Small intestine (tissue), 7 donors: ENCODE data around the gene CEP104. TPM values are rescaled to one million over a fixed set of nuclear protein-coding genes. Genes with fewer than 3 reads are reported as not detected.
A peak's percentile ranks its signal among the peaks of the same experiment; 100 is the strongest.

Source experiments
- DNase-seq, 2 donors: peaks; one replicate each; pipeline versions ENCODE4 v3.0.0 to v3.0.0-alpha.2; 2013
- FAIRE-seq: peaks from 2 replicates; lab custom pipeline; 2012; peaks lifted over from hg19 to GRCh38; lab: Jason Lieb, UNC
- H3K27ac ChIP-seq, 3 donors: one replicate each; pipeline ENCODE4 v1.5.1; 2013; ENCODE audit warnings: low read length in 2 of 3, mild to moderate bottlenecking in 2 of 3, control low read depth in 1 of 3, inconsistent platforms in 1 of 3, low read depth in 1 of 3, moderate library complexity in 1 of 3
- H3K27me3 ChIP-seq, 3 donors: one replicate each; pipeline ENCODE4 v1.6.1; 2013; ENCODE audit warnings: low read length in 3 of 3, inconsistent platforms in 1 of 3; ENCODE audit not compliant: control insufficient read depth in 3 of 3, insufficient read depth in 3 of 3
- H3K36me3 ChIP-seq, 3 donors: one replicate each; pipeline ENCODE4 v1.6.1; 2013; ENCODE audit warnings: low read length in 3 of 3, inconsistent platforms in 1 of 3, low read depth in 1 of 3, mild to moderate bottlenecking in 1 of 3, moderate library complexity in 1 of 3; ENCODE audit not compliant: control insufficient read depth in 3 of 3, insufficient read depth in 2 of 3
- H3K4me1 ChIP-seq, 3 donors: one replicate each; pipeline ENCODE4 v1.6.1; 2013; ENCODE audit warnings: low read length in 2 of 3, inconsistent platforms in 1 of 3, low read depth in 1 of 3, mild to moderate bottlenecking in 1 of 3, moderate library complexity in 1 of 3; ENCODE audit not compliant: control insufficient read depth in 3 of 3, insufficient read depth in 2 of 3
- H3K4me3 ChIP-seq, 3 donors: one replicate each; pipeline ENCODE4 v1.5.1; 2013; ENCODE audit warnings: low read length in 3 of 3, control low read depth in 1 of 3, inconsistent platforms in 1 of 3, low read depth in 1 of 3, mild to moderate bottlenecking in 1 of 3, moderate library complexity in 1 of 3
- H3K9me3 ChIP-seq, 2 donors: one replicate each; pipeline ENCODE4 v1.6.1; 2013; ENCODE audit warnings: low read depth in 1 of 2, low read length in 1 of 2; ENCODE audit not compliant: control insufficient read depth in 2 of 2, insufficient read depth in 1 of 2
- WGBS, 3 donors: extraction: QIAGEN DNeasy Blood & Tissue Kit; methylation state at CpG; one replicate each; pipeline ENCODE4 v1.1.7; 2013; 5-methylcytosine and 5-hydroxymethylcytosine counted together
- polyA plus RNA-seq, 4 donors: library from polyadenylated mRNA; stranded (reverse) in 3 of 4; unstranded in 1 of 4; fragments of 200-250 nt in 3 of 4; fragments of 120-200 nt in 1 of 4; gene quantifications; one replicate each; pipeline versions ENCODE4 v1.2.1 to v1.2.3, GENCODE V29; 2013
- donor health status: healthy with polysubstance abuse.
- donor health status: control.
- donor health status: control.
- donor health status: Bipolar disorder and iron deficiency.
- donor health status: healthy.

CEP104 gene
- polyA plus RNA-seq, 4 donors: 8.7 to 26.4 (median 10.8) TPM

- WGBS, 3 donors: 8 to 16% (median 14%) methylated on average over 33 to 55 of the region's 55 CpGs
- Histone ChIP-seq H3K4me3 (peak within 1 kb of the TSS; percentile 48 to 60 (median 50)), H3K36me3 (peaks cover 0 to 5% (median 0%) of the 10 kb centered on the region in 3 donors), H3K27ac (peak within 1 kb of the TSS in 2 of 3 donors; percentile 9 to 77), H3K9me3 (no peaks in the 10 kb centered on the region), H3K27me3 (no peaks in the 10 kb centered on the region), H3K4me1 (peaks cover 0 to 40% (median 4%) of the 10 kb centered on the region in 3 donors)
- DNase-seq (peak in 1 of 2 donors; percentile 80), FAIRE-seq (no peak)
These were observed 84.1 kb downstream of the CEP104 start, which contains the start of gene SMIM1 for GRCh38 chr1:3772715-3773571. Gene SMIM1 (plus strand): TSS chr1:3772749. CDS start chr1:3775374, 2,625 bp downstream.

GRCh38 chr1:3772027-3772714 is 84.8 kb downstream of the CEP104 start:
- DNase-seq (peak; percentile 74 to 93), FAIRE-seq (no peak)
- H3K36me3 ChIP-seq: peaks cover 0 to 4% (median 0%) of the 10 kb centered on the region in 3 donors
- H3K4me3 ChIP-seq: peak overlapping the region; percentile 43 to 50 (median 48)
- H3K4me1 ChIP-seq: peaks cover 0 to 40% (median 4%) of the 10 kb centered on the region in 3 donors
- H3K9me3 ChIP-seq: no peaks in the 10 kb centered on the region
- no peaks in the 10 kb centered on the region for H3K27me3 ChIP-seq
- peak overlapping the region in 1 of 3 donors; percentile 45 for H3K27ac ChIP-seq
- 0 to 2% (median 1%) methylated on average over 30 to 61 of the region's 61 CpGs for WGBS, 3 donors

GRCh38 chr1:3771108-3772026 is 85.6 kb downstream of the CEP104 start:
- Histone ChIP-seq H3K4me3 (peak overlapping the region; percentile 43 to 50 (median 48)), H3K27me3 (peaks cover 0 to under 1% (median 0%) of the 10 kb centered on the region in 3 donors), H3K36me3 (peaks cover 0 to 3% (median 0%) of the 10 kb centered on the region in 3 donors), H3K4me1 (peaks cover 0 to 34% (median 4%) of the 10 kb centered on the region in 3 donors), H3K9me3 (no peaks in the 10 kb centered on the region), H3K27ac (no peak overlapping the region)
- DNase-seq (peak in 1 of 2 donors; percentile 64), FAIRE-seq (no peak)
- WGBS, 3 donors: 22 to 49% (median 36%) methylated on average over 29 to 32 of the region's 32 CpGs

- FAIRE-seq: no peak
- peaks cover 0 to 23% (median under 1%) of the 10 kb centered on the region in 3 donors for H3K4me1 ChIP-seq
- H3K9me3 ChIP-seq: no peaks in the 10 kb centered on the region
- 84 to 89% (median 85%) methylated on average over 16 of the region's 16 CpGs for WGBS, 3 donors
- peaks cover 0 to 2% (median 0%) of the 10 kb centered on the region in 3 donors for H3K27me3 ChIP-seq
- no peak overlapping the region for H3K27ac ChIP-seq
- no peak for DNase-seq
- H3K36me3 ChIP-seq: no peaks in the 10 kb centered on the region
- no peak overlapping the region for H3K4me3 ChIP-seq
These were observed 86.8 kb downstream of the CEP104 start for GRCh38 chr1:3770047-3770765.

GRCh38 chr1:3768811-3769390 is 88.1 kb downstream of the CEP104 start:
- DNase-seq: no peak
- 87 to 91% (median 88%) methylated on average over 22 of the region's 22 CpGs for WGBS, 3 donors
- Histone ChIP-seq H3K4me3 (no peak overlapping the region), H3K27me3 (peaks cover 0 to 2% (median 0%) of the 10 kb centered on the region in 3 donors), H3K36me3 (no peaks in the 10 kb centered on the region), H3K9me3 (peaks cover 0 to 3% of the 10 kb centered on the region in 2 donors), H3K27ac (no peak overlapping the region), H3K4me1 (peaks cover 0 to 13% (median 0%) of the 10 kb centered on the region in 3 donors)
- FAIRE-seq: no peak

- 87 to 91% (median 88%) methylated on average over 17 of the region's 17 CpGs for WGBS, 3 donors
- Histone ChIP-seq H3K9me3 (peaks cover 0 to 3% of the 10 kb centered on the region in 2 donors), H3K36me3 (no peaks in the 10 kb centered on the region), H3K4me1 (peaks cover 0 to 10% (median 0%) of the 10 kb centered on the region in 3 donors), H3K27me3 (peaks cover 0 to 2% (median 0%) of the 10 kb centered on the region in 3 donors), H3K27ac (no peak overlapping the region), H3K4me3 (no peak overlapping the region)
- no peak for FAIRE-seq
- DNase-seq: no peak
These were observed 89.6 kb downstream of the CEP104 start for GRCh38 chr1:3767328-3767925.
